Measurements from ENCODE around the gene PPP1R9B.

PPP1R9B gene

GRCh38 chr17:50190603-50191358 lies 40.3 kb upstream of the PPP1R9B start:
- DNase-seq (ENCODE audit: low read depth), result no peak

GRCh38 chr17:50190293-50190602 lies 39.8 kb upstream of the PPP1R9B start:
- DNase-seq (ENCODE audit: low read depth), result no peak

More at GRCh38 chr17:50190603-50191358, 40.3 kb upstream of the PPP1R9B start:
- TF ChIP-seq CTCF (IDR thresholded peaks at IDR 0.05; ENCODE audit: low read length, missing control alignments), result no peak
- no peak overlapping the region for H3K4me3 ChIP-seq (replicated peaks; ENCODE audit: low read depth, low read length)

GRCh38 chr17:50189550-50190292 lies 39.2 kb upstream of the PPP1R9B start:
- TF ChIP-seq CTCF (IDR thresholded peaks at IDR 0.05; ENCODE audit: low read length, missing control alignments), result no peak
- no peak for DNase-seq (ENCODE audit: low read depth)
- no peak overlapping the region for H3K4me3 ChIP-seq (replicated peaks; ENCODE audit: low read depth, low read length)

More at GRCh38 chr17:50190293-50190602, 39.8 kb upstream of the PPP1R9B start:
- H3K4me3 ChIP-seq (replicated peaks; ENCODE audit: low read depth, low read length), result no peak overlapping the region
- TF ChIP-seq CTCF (IDR thresholded peaks at IDR 0.05; ENCODE audit: low read length, missing control alignments), result no peak

GRCh38 chr17:50188921-50189549 lies 38.6 kb upstream of the PPP1R9B start:
- TF ChIP-seq CTCF (IDR thresholded peaks at IDR 0.05; ENCODE audit: low read length, missing control alignments), result no peak
- no peak overlapping the region for H3K4me3 ChIP-seq (replicated peaks; ENCODE audit: low read depth, low read length)
- DNase-seq (ENCODE audit: low read depth), result no peak

GRCh38 chr17:50188531-50188920 lies 38.0 kb upstream of the PPP1R9B start:
- H3K4me3 ChIP-seq (replicated peaks; ENCODE audit: low read depth, low read length), result no peak overlapping the region
- TF ChIP-seq CTCF (IDR thresholded peaks at IDR 0.05; ENCODE audit: low read length, missing control alignments), result no peak
- DNase-seq (ENCODE audit: low read depth), result no peak

GRCh38 chr17:50187751-50188530 lies 37.5 kb upstream of the PPP1R9B start:
- H3K4me3 ChIP-seq (replicated peaks; ENCODE audit: low read depth, low read length), result no peak overlapping the region
- TF ChIP-seq CTCF (IDR thresholded peaks at IDR 0.05; ENCODE audit: low read length, missing control alignments), result no peak
- DNase-seq (ENCODE audit: low read depth), result peak; percentile 55
